ENCODE results near the gene GPR108. TPM values are rescaled to one million over a fixed set of nuclear protein-coding genes. Genes with fewer than 3 reads are reported as not detected.

Gene GPR108
- polyA plus RNA-seq, 1 of the 3 experiments (the other 2 are of a cell fraction), result 54.2 TPM

- ChIA-PET POLR2A (no interaction called here), CTCF (no interaction called here)
- H3K79me2 ChIP-seq (ENCODE audit: insufficient read depth), result no peaks in the 10 kb centered on the region
Measured at GRCh38 chr19:6694147-6694815, 43.1 kb downstream of the GPR108 start.

DNA sequence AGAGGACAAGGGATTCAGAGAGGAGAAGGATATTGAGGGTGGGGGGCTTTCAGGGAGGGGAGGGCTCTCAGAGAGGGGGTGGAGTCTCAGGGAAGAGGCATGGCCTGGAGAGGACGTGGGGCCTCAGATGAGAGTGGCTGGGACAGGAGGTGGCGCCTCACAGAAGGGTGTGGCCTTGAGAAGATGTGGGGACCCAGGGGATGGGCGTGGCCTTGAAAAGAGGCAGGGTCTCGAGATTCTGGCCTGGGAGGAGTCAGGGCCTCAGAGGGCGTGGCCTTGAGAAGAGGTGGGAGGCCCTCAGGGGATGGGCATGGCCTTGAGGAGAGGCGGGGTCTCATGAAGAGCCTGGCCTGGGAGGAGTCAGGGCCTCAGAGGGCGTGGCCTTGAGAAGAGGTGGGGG is 43.7 kb downstream of the GPR108 start:
- Histone ChIP-seq H3K79me2 (ENCODE audit: insufficient read depth) (no peaks in the 10 kb centered on the region), H3K36me3 (replicated peaks in 1 of 2; ENCODE audit: control insufficient read depth in 1 of 2, insufficient read depth in 2 of 2, low read length in 1 of 2) (no peaks in the 10 kb centered on the region), H3K9me2 (no peaks in the 10 kb centered on the region), H3K4me3 (ENCODE audit: low read depth in 2 of 2, low read length in 1 of 2) (no peak overlapping the region), H3K27me3 (ENCODE audit: insufficient read depth) (peaks cover 10% of the 10 kb centered on the region; the same call in 1 of the 2 replicates), H3K27ac (ENCODE audit: low read depth in 2 of 2, low read length in 1 of 2) (no peak overlapping the region), H3F3A (replicated peaks; ENCODE audit: insufficient read depth) (no peaks in the 10 kb centered on the region), H4K20me1 (ENCODE audit: insufficient read depth) (no peaks in the 10 kb centered on the region), H3K9me3 (no peaks in the 10 kb centered on the region), H2AFZ (ENCODE audit: low read depth) (no peak overlapping the region), H3K4me1 (ENCODE audit: control insufficient read depth in 1 of 2, insufficient read depth in 2 of 2, low read depth in 1 of 2, low read length in 1 of 2) (no peaks in the 10 kb centered on the region), H3K9ac (no peak overlapping the region), H3K4me2 (no peak overlapping the region)
- TF ChIP-seq RCOR1 (IDR thresholded peaks at IDR 0.05; ENCODE audit: low read length) (no peak), GABPA (IDR thresholded peaks at IDR 0.05; ENCODE audit: low read depth) (no peak), NFIC (IDR thresholded peaks at IDR 0.05; ENCODE audit: borderline replicate concordance) (no peak), MEF2A (IDR thresholded peaks at IDR 0.05; ENCODE audit: borderline replicate concordance, low read depth) (no peak), TEAD4 (IDR thresholded peaks at IDR 0.05; ENCODE audit: borderline replicate concordance, insufficient read depth) (no peak), MXI1 (IDR thresholded peaks at IDR 0.05; ENCODE audit: low read depth, low read length) (no peak), USF1 (IDR thresholded peaks at IDR 0.05; ENCODE audit: borderline replicate concordance, low read depth) (no peak), JUND (IDR thresholded peaks at IDR 0.05) (no peak), RXRA (IDR thresholded peaks at IDR 0.05; ENCODE audit: borderline replicate concordance, low read depth) (no peak), TCF12 (IDR thresholded peaks at IDR 0.05) (no peak), EP300 (IDR thresholded peaks at IDR 0.05; ENCODE audit: borderline replicate concordance in 1 of 2, low read depth in 1 of 2, low read length in 1 of 2) (no peak), ELF1 (IDR thresholded peaks at IDR 0.05) (no peak), RAD21 (IDR thresholded peaks at IDR 0.05; ENCODE audit: low read length) (no peak), FOXJ3 (CRISPR knock-in tag; IDR thresholded peaks at IDR 0.05) (no peak), EZH2phosphoT487 (IDR thresholded peaks at IDR 0.05; ENCODE audit: borderline replicate concordance, low read depth) (no peak)
- TF ChIP-seq, protein P1, sequence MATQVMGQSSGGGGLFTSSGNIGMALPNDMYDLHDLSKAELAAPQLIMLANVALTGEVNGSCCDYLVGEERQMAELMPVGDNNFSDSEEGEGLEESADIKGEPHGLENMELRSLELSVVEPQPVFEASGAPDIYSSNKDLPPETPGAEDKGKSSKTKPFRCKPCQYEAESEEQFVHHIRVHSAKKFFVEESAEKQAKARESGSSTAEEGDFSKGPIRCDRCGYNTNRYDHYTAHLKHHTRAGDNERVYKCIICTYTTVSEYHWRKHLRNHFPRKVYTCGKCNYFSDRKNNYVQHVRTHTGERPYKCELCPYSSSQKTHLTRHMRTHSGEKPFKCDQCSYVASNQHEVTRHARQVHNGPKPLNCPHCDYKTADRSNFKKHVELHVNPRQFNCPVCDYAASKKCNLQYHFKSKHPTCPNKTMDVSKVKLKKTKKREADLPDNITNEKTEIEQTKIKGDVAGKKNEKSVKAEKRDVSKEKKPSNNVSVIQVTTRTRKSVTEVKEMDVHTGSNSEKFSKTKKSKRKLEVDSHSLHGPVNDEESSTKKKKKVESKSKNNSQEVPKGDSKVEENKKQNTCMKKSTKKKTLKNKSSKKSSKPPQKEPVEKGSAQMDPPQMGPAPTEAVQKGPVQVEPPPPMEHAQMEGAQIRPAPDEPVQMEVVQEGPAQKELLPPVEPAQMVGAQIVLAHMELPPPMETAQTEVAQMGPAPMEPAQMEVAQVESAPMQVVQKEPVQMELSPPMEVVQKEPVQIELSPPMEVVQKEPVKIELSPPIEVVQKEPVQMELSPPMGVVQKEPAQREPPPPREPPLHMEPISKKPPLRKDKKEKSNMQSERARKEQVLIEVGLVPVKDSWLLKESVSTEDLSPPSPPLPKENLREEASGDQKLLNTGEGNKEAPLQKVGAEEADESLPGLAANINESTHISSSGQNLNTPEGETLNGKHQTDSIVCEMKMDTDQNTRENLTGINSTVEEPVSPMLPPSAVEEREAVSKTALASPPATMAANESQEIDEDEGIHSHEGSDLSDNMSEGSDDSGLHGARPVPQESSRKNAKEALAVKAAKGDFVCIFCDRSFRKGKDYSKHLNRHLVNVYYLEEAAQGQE (IDR thresholded peaks at IDR 0.05; ENCODE audit: low read depth, low read length), result no peak
- TF ChIP-seq, protein P2, sequence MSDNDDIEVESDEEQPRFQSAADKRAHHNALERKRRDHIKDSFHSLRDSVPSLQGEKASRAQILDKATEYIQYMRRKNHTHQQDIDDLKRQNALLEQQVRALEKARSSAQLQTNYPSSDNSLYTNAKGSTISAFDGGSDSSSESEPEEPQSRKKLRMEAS (IDR thresholded peaks at IDR 0.05; ENCODE audit: low read depth), result no peak
- DNase-seq, result no peak
- WGBS (ENCODE audit: low lambda C conversion rate), result 32% methylated on average over 6 of the region's 7 CpGs
- POLR2A ChIA-PET, result no interaction called here
- CTCF ChIA-PET, result no interaction called here

More at GRCh38 chr19:6694147-6694815, 43.1 kb downstream of the GPR108 start:
- TF ChIP-seq YY1 (IDR thresholded peaks at IDR 0.05; ENCODE audit: low read depth) (no peak), ELF1 (IDR thresholded peaks at IDR 0.05) (no peak), TAF1 (IDR thresholded peaks at IDR 0.05; ENCODE audit: borderline replicate concordance, low read depth, low read length) (no peak)
- no peaks in the 10 kb centered on the region for H3K9me2 ChIP-seq
- no peak overlapping the region for H3K27ac ChIP-seq (ENCODE audit: low read depth in 2 of 2, low read length in 1 of 2)
- WGBS (ENCODE audit: low lambda C conversion rate), result 51% methylated on average over 18 of the region's 25 CpGs
- no peaks in the 10 kb centered on the region for H4K20me1 ChIP-seq (ENCODE audit: insufficient read depth)
- peaks cover 10% of the 10 kb centered on the region; the same call in 1 of the 2 replicates for H3K27me3 ChIP-seq (ENCODE audit: insufficient read depth)
- H3K36me3 ChIP-seq (replicated peaks in 1 of 2; ENCODE audit: control insufficient read depth in 1 of 2, insufficient read depth in 2 of 2, low read length in 1 of 2), result no peaks in the 10 kb centered on the region
- H3K4me3 ChIP-seq (ENCODE audit: low read depth in 2 of 2, low read length in 1 of 2), result no peak overlapping the region
- no peaks in the 10 kb centered on the region for H3K9me3 ChIP-seq
- no peak overlapping the region for H2AFZ ChIP-seq (ENCODE audit: low read depth)
- no peak overlapping the region for H3K4me2 ChIP-seq
- DNase-seq, result no peak
- no peak overlapping the region for H3K9ac ChIP-seq
- H3F3A ChIP-seq (replicated peaks; ENCODE audit: insufficient read depth), result no peaks in the 10 kb centered on the region
- H3K4me1 ChIP-seq (ENCODE audit: control insufficient read depth in 1 of 2, insufficient read depth in 2 of 2, low read depth in 1 of 2, low read length in 1 of 2), result no peaks in the 10 kb centered on the region

Data from SK-N-SH (cell line).